ENCODE measurements around the gene DYSF.

The DYSF gene

GRCh38 chr2:71629771-71630453 is 176.6 kb downstream of the DYSF start:
- no peak for TF ChIP-seq CTCF (IDR thresholded peaks at IDR 0.05; ENCODE audit: extremely low read depth, insufficient read depth, missing control alignments)
- no peak for DNase-seq (ENCODE audit: low spot score)
- in situ Hi-C loops (cut with MboI; ENCODE audit: low pct_unique_long_range_greater_than_20kb, low sequenced_read_pairs, unreplicated experiment): no loop called here

DNA sequence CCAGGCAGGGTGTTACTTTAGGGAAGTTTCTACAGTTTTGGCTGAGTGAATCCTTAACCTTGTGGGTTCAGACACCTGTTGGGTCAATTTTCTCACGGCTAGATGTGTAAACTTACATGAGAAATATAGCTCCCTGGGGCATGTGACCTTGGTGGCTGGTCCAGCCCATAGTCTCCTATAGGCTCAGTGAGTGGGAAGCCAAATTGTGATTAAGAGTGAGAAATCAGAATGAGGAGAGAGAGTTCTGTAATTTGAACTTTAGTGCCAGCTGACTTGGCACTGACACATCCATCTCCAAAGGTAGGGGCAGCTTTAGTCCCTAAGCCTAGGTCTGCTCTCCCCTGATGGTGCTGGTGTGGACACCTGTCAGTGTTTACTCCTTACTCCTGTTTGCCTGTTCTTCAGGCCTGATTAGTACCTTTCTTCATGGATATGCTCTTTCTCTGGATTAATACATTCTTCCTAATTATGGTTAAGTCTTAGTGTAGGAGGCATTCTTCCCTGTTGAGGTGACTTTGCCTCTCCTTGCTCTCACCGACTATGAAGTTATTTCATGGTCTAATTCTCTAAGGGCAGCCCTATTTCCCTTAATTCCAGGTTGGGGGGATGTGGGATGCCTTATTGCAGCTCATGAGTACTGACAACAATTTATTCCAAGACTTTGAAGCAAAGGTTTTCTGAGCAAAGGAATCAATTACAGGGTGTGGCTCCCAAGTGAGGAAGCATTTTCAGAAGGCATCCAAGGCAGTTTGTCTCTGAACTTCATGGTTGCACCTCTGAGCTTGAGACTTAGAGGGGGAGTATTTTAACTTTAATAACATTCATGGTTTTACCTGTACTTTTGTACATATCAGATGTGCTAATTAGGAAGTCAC is 177.3 kb downstream of the DYSF start:
- no peak for DNase-seq (ENCODE audit: low spot score)
- in situ Hi-C loops (cut with MboI; ENCODE audit: low pct_unique_long_range_greater_than_20kb, low sequenced_read_pairs, unreplicated experiment): no loop called here
- TF ChIP-seq CTCF (IDR thresholded peaks at IDR 0.05; ENCODE audit: extremely low read depth, insufficient read depth, missing control alignments): no peak

- no peak for TF ChIP-seq CTCF (IDR thresholded peaks at IDR 0.05; ENCODE audit: extremely low read depth, insufficient read depth, missing control alignments)
- no peak for DNase-seq (ENCODE audit: low spot score)
- in situ Hi-C loops (cut with MboI; ENCODE audit: low pct_unique_long_range_greater_than_20kb, low sequenced_read_pairs, unreplicated experiment): no loop called here
Observed at GRCh38 chr2:71631411-71631931, 178.1 kb downstream of the DYSF start.

- TF ChIP-seq CTCF (IDR thresholded peaks at IDR 0.05; ENCODE audit: extremely low read depth, insufficient read depth, missing control alignments): no peak
- in situ Hi-C loops (cut with MboI; ENCODE audit: low pct_unique_long_range_greater_than_20kb, low sequenced_read_pairs, unreplicated experiment): no loop called here
- DNase-seq (ENCODE audit: low spot score): no peak
Observed at GRCh38 chr2:71633086-71633485, 179.7 kb downstream of the DYSF start.

DNA sequence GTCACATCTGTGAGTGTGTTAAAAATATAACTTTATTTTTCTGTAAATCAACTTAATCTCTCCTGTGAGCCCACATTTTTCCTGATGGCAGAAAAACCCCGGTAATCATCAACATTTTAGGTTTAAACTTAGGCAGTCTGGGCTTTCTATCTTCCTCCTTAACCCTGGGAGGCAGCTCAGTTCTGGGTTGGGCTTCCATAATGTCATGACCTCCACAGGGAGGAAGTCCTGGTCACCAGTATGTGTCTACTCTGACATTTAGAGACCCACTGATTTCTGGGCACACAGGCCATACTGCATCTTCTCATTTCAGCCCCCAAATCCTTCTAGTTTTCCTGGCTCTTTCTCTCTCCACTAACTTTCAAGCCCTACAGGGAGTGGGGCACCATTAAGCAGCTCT is 181.2 kb downstream of the DYSF start:
- TF ChIP-seq CTCF (IDR thresholded peaks at IDR 0.05; ENCODE audit: extremely low read depth, insufficient read depth, missing control alignments): no peak
- DNase-seq (ENCODE audit: low spot score): no peak
- in situ Hi-C loops (cut with MboI; ENCODE audit: low pct_unique_long_range_greater_than_20kb, low sequenced_read_pairs, unreplicated experiment): no loop called here

GRCh38 chr2:71635798-71636197 is 182.4 kb downstream of the DYSF start:
- in situ Hi-C loops (cut with MboI; ENCODE audit: low pct_unique_long_range_greater_than_20kb, low sequenced_read_pairs, unreplicated experiment): no loop called here
- no peak for DNase-seq (ENCODE audit: low spot score)

More at GRCh38 chr2:71635798-71636197, 182.4 kb downstream of the DYSF start:
- TF ChIP-seq CTCF (IDR thresholded peaks at IDR 0.05; ENCODE audit: extremely low read depth, insufficient read depth, missing control alignments): no peak

Measured in GM13977 (cell line).